ENCODE results near the gene NANOS3. TPM values are rescaled to one million over a fixed set of nuclear protein-coding genes. Genes with fewer than 3 reads are reported as not detected.

Gene NANOS3
- total and polyA plus RNA-seq, 10 of the 15 experiments (the other 5 are each of a cell fraction or from before 2014, with no cell fraction given), result 0.31 to 1.7 (median 0.81) TPM

DNA sequence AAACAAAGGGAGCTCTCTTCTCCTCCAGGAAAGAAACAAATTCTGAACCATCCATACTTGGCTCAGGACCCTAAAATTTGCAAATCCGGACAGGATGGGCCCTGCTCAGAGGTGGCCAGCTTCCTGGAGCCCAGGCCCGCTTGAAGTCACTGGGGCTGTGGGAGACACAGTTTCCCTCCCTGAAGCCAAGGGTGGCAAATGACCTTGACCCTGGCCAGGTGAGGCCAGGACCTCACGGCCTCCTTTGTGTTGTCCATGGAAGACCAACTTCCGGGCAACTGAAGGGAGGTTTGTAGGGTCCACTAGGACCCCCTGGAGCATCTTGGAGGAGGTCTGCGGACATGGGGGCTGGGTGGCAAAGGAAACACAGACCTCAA lies 5.5 kb downstream of the NANOS3 start:
- POLR2A ChIA-PET, result interaction anchor here (0.6 to 2.0 kb wide), 6 partner anchors 148 to 254 kb away, joined by 3 to 15 read pairs (median 4); partner anchors contain the start of genes ASF1B, IL27RA and MISP3
- intact Hi-C loops (cut with micrococcal nuclease; ENCODE audit: unreplicated experiment) (loop anchor here (5.0 kb wide), 2 partner anchors 120 to 285 kb away; no protein-coding TSS in a partner anchor), in situ Hi-C loops (cut with MboI) (loop anchor here (5.0 to 25.0 kb wide), 2 partner anchors 190 to 455 kb away; partner anchors contain the start of gene MISP3)
- SMC1A ChIA-PET (ENCODE audit: uncharacterized antibody, unreplicated experiment), result interaction anchor here (0.6 to 6.5 kb wide), 13 partner anchors 17 to 523 kb away, joined by 3 to 47 read pairs (median 4); partner anchors contain the start of genes ASF1B, IL27RA and MISP3
- 78% methylated on average over 5 of the region's 5 CpGs for WGBS (ENCODE audit: insufficient coverage, insufficient replicate concordance, low lambda C conversion rate, missing lambda C conversion rate)
- TF ChIP-seq EED (IDR thresholded peaks at IDR 0.05; ENCODE audit: low read depth) (no peak), DPF2 (IDR thresholded peaks at IDR 0.05) (no peak), STAT3 (IDR thresholded peaks at IDR 0.05; ENCODE audit: low read depth, low read length) (no peak), CHD4 (IDR thresholded peaks at IDR 0.05) (no peak), IKZF1 (conservative IDR thresholded peaks at IDR 0.05) (no peak), ZNF384 (IDR thresholded peaks at IDR 0.05; ENCODE audit: borderline replicate concordance, low read depth, low read length) (no peak), RBBP5 (conservative IDR thresholded peaks at IDR 0.05) (no peak), NR2F1 (conservative IDR thresholded peaks at IDR 0.05) (no peak), ZNF24 (IDR thresholded peaks at IDR 0.05) (no peak), JUNB (IDR thresholded peaks at IDR 0.05) (no peak), FOXK2 (IDR thresholded peaks at IDR 0.05) (no peak), MEF2A (IDR thresholded peaks at IDR 0.05; ENCODE audit: insufficient read depth, low read depth, low read length) (no peak), ZZZ3 (IDR thresholded peaks at IDR 0.05; ENCODE audit: control insufficient read depth, insufficient read length, low read depth) (no peak)
- TF ChIP-seq, protein P1, sequence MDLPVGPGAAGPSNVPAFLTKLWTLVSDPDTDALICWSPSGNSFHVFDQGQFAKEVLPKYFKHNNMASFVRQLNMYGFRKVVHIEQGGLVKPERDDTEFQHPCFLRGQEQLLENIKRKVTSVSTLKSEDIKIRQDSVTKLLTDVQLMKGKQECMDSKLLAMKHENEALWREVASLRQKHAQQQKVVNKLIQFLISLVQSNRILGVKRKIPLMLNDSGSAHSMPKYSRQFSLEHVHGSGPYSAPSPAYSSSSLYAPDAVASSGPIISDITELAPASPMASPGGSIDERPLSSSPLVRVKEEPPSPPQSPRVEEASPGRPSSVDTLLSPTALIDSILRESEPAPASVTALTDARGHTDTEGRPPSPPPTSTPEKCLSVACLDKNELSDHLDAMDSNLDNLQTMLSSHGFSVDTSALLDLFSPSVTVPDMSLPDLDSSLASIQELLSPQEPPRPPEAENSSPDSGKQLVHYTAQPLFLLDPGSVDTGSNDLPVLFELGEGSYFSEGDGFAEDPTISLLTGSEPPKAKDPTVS (IDR thresholded peaks at IDR 0.05; ENCODE audit: low read depth, low read length), result no peak
- TF ChIP-seq, protein P2, sequence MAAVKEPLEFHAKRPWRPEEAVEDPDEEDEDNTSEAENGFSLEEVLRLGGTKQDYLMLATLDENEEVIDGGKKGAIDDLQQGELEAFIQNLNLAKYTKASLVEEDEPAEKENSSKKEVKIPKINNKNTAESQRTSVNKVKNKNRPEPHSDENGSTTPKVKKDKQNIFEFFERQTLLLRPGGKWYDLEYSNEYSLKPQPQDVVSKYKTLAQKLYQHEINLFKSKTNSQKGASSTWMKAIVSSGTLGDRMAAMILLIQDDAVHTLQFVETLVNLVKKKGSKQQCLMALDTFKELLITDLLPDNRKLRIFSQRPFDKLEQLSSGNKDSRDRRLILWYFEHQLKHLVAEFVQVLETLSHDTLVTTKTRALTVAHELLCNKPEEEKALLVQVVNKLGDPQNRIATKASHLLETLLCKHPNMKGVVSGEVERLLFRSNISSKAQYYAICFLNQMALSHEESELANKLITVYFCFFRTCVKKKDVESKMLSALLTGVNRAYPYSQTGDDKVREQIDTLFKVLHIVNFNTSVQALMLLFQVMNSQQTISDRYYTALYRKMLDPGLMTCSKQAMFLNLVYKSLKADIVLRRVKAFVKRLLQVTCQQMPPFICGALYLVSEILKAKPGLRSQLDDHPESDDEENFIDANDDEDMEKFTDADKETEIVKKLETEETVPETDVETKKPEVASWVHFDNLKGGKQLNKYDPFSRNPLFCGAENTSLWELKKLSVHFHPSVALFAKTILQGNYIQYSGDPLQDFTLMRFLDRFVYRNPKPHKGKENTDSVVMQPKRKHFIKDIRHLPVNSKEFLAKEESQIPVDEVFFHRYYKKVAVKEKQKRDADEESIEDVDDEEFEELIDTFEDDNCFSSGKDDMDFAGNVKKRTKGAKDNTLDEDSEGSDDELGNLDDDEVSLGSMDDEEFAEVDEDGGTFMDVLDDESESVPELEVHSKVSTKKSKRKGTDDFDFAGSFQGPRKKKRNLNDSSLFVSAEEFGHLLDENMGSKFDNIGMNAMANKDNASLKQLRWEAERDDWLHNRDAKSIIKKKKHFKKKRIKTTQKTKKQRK (IDR thresholded peaks at IDR 0.05; ENCODE audit: low read depth, low read length), result no peak
- TF ChIP-seq, protein P3, sequence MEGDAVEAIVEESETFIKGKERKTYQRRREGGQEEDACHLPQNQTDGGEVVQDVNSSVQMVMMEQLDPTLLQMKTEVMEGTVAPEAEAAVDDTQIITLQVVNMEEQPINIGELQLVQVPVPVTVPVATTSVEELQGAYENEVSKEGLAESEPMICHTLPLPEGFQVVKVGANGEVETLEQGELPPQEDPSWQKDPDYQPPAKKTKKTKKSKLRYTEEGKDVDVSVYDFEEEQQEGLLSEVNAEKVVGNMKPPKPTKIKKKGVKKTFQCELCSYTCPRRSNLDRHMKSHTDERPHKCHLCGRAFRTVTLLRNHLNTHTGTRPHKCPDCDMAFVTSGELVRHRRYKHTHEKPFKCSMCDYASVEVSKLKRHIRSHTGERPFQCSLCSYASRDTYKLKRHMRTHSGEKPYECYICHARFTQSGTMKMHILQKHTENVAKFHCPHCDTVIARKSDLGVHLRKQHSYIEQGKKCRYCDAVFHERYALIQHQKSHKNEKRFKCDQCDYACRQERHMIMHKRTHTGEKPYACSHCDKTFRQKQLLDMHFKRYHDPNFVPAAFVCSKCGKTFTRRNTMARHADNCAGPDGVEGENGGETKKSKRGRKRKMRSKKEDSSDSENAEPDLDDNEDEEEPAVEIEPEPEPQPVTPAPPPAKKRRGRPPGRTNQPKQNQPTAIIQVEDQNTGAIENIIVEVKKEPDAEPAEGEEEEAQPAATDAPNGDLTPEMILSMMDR (IDR thresholded peaks at IDR 0.05 in 2 of 3, conservative IDR thresholded peaks at IDR 0.05 in 1 of 3; ENCODE audit: control insufficient read depth in 2 of 3, extremely low read depth in 1 of 3, insufficient read depth in 1 of 3, low read depth in 3 of 3, low read length in 3 of 3), result no peak
- Histone ChIP-seq H2AFZ (ENCODE audit: control insufficient read depth, low read depth, low read length) (peak overlapping the region; percentile 45), H3K4me1 (ENCODE audit: control insufficient read depth, insufficient read depth, low read length) (peaks cover 25% of the 10 kb centered on the region), H3K9ac (ENCODE audit: control insufficient read depth, insufficient read depth, low read length) (peak overlapping the region; percentile 49; the same call in 1 of the 2 replicates), H4K20me1 (ENCODE audit: control insufficient read depth, insufficient read depth) (no peaks in the 10 kb centered on the region), H3K27ac (ENCODE audit: control insufficient read depth, insufficient read depth) (no peak overlapping the region), H3K9me3 (replicated peaks; ENCODE audit: control insufficient read depth, insufficient read depth, low read length) (no peaks in the 10 kb centered on the region), H3K4me2 (ENCODE audit: control insufficient read depth, insufficient read depth) (peak overlapping the region; percentile 85; the same call in 1 of the 2 replicates), H3K79me2 (ENCODE audit: control insufficient read depth, insufficient read depth, low read length) (no peaks in the 10 kb centered on the region), H3K36me3 (ENCODE audit: control insufficient read depth in 2 of 2, insufficient read depth in 2 of 2, low read length in 1 of 2) (no peaks in the 10 kb centered on the region), H3K27me3 (replicated peaks in 1 of 2; ENCODE audit: control insufficient read depth in 2 of 2, insufficient read depth in 2 of 2, low read length in 1 of 2) (no peaks in the 10 kb centered on the region), H3K4me3 (no peak overlapping the region)
- BruUV-seq (replicated peaks), result no TSS peak
- ATAC-seq (no peak), FAIRE-seq (no peak), DNase-seq (ENCODE audit: low read depth, low spot score) (no peak)
- CTCF ChIA-PET, result interaction anchor here (0.6 to 8.1 kb wide), 13 partner anchors 18 to 254 kb away, joined by 3 to 152 read pairs (median 18); partner anchors contain the start of genes ASF1B, IL27RA and MISP3
- RAD21 ChIA-PET (ENCODE audit: unreplicated experiment), result interaction anchor here (1.0 to 4.5 kb wide), 13 partner anchors 20 to 255 kb away, joined by 3 to 40 read pairs (median 8); partner anchors contain the start of genes ASF1B, IL27RA and MISP3
